Ovary (tissue), 3 donors: ENCODE data around the gene HBA1.
"Not testable (repeated sequence)": the region's sequence is repeated elsewhere in the genome, so short reads cannot be mapped to it uniquely, and the experiment has no call there.

Experiments used
- EP300 ChIP-seq: sonication (generic); formaldehyde crosslinking; IDR thresholded peaks from one replicate; pipeline ENCODE4 v1.6.1; 2017; ENCODE audit warnings: antibody characterized with exemption
- POLR2A ChIP-seq: fragments of 450-650 bp; IDR thresholded peaks from one replicate; pipeline ENCODE4 v1.6.1; 2017; ENCODE audit warnings: antibody characterized with exemption, mild to moderate bottlenecking, moderate library complexity
- TF ChIP-seq, protein P1 (sequence below), 3 donors: fragments of 450-650 bp in 2 of 3; fragments of 200-600 bp in 1 of 3; IDR thresholded peaks; one replicate each; pipeline versions ENCODE4 v1.5.1 to v1.8.0; 2016 to 2022; ENCODE audit warnings: antibody characterized with exemption in 3 of 3, mild to moderate bottlenecking in 1 of 3
- donor health status: DM: no; HTN: no; CAD: no.

DNA sequence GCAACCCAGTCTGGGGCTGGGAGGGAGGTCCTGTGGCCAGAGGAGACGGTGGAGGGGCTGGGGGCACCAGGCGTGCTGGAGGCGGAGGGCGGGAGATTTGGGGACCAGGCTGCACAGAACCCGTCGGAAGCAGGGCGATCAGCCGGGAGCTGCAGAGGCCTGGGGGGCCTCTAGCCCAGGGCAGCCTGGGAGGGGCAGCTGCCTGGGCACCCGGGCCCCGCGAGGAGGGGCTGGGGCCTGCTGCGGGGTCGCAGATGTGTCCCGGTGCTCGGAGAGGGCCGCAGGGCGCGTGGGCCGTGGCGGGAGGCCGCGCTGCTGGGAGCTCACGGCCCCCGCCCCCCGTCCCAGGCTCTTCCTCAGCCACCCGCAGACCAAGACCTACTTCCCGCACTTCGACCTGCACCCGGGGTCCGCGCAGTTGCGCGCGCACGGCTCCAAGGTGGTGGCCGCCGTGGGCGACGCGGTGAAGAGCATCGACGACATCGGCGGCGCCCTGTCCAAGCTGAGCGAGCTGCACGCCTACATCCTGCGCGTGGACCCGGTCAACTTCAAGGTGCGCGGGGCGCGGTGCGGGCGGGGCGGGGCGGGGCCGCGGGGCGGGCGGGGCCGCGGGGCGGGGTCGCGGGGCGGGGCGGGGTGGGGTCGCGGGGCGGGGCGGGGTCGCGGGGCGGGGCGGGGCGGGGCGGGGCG, 12.2 kb upstream of the HBA1 start:
- TF ChIP-seq, protein P1, sequence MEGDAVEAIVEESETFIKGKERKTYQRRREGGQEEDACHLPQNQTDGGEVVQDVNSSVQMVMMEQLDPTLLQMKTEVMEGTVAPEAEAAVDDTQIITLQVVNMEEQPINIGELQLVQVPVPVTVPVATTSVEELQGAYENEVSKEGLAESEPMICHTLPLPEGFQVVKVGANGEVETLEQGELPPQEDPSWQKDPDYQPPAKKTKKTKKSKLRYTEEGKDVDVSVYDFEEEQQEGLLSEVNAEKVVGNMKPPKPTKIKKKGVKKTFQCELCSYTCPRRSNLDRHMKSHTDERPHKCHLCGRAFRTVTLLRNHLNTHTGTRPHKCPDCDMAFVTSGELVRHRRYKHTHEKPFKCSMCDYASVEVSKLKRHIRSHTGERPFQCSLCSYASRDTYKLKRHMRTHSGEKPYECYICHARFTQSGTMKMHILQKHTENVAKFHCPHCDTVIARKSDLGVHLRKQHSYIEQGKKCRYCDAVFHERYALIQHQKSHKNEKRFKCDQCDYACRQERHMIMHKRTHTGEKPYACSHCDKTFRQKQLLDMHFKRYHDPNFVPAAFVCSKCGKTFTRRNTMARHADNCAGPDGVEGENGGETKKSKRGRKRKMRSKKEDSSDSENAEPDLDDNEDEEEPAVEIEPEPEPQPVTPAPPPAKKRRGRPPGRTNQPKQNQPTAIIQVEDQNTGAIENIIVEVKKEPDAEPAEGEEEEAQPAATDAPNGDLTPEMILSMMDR (IDR thresholded peaks at IDR 0.05): not testable (repeated sequence)
- TF ChIP-seq POLR2A, EP300: not testable (repeated sequence)
